SH-SY5Y (cell line): ENCODE results near the gene SLC28A1.

Experiments
- GATA2 ChIP-seq: IDR thresholded peaks from 2 replicates; pipeline ENCODE4 v1.6.1; 2011; ENCODE audit warnings: mild to moderate bottlenecking, low read depth, low read length
- GATA3 ChIP-seq: IDR thresholded peaks from 2 replicates; pipeline ENCODE4 v1.6.1; 2011; ENCODE audit warnings: low read depth, mild to moderate bottlenecking, low read length, moderate library complexity

GRCh38 chr15:84894736-84895425 lies 10.4 kb downstream of the SLC28A1 start:
- TF ChIP-seq GATA2 = no peak
- TF ChIP-seq GATA3 = no peak
